GM20000 (cell line): Measurements from ENCODE around the gene TVP23A.

Experiments used
- DNase-seq: peaks from one replicate; pipeline ENCODE4 v3.0.0; 2012; ENCODE audit warnings: low spot score
- TF ChIP-seq, protein P1 (sequence below): IDR thresholded peaks from 2 replicates; pipeline ENCODE4 v1.5.1; 2012; ENCODE audit warnings: mild to moderate bottlenecking, control low read depth; ENCODE audit errors: extremely low read depth, missing control alignments

Gene TVP23A

DNA sequence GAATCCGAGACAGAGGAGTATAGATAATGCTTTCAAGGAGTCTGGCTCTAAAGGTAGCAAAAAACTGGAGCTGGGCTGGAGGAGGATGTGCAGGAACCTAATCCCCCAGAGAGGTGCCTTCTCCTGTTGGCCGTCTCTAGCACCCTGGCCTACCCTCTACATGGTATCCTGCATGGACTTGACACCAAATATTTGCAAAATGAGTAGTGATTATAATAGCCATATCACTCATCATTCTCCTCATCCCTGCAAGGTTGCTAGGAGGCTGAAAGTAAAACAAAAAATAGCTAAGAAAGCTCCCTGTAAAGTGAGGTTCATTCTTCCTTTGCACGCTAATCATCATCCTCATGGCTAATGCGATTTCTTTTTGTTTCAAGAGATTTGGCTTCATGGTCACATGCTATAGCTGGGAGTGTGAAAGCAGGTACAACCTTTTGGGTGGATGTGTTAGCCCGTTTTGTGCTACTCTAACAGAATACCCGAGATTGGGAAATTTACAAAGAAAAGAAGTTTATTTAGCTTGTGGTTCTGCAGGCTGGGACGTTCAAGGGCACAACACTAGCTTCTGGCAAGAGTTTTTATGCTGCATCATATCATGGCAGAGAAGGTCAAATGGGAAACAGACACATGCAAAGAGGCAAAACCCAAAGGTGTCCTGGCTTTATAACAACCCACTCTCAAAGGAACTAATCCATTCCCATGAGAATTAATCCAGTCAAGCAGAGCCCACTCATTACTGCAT lies 31.3 kb upstream of the TVP23A start:
- TF ChIP-seq, protein P1, sequence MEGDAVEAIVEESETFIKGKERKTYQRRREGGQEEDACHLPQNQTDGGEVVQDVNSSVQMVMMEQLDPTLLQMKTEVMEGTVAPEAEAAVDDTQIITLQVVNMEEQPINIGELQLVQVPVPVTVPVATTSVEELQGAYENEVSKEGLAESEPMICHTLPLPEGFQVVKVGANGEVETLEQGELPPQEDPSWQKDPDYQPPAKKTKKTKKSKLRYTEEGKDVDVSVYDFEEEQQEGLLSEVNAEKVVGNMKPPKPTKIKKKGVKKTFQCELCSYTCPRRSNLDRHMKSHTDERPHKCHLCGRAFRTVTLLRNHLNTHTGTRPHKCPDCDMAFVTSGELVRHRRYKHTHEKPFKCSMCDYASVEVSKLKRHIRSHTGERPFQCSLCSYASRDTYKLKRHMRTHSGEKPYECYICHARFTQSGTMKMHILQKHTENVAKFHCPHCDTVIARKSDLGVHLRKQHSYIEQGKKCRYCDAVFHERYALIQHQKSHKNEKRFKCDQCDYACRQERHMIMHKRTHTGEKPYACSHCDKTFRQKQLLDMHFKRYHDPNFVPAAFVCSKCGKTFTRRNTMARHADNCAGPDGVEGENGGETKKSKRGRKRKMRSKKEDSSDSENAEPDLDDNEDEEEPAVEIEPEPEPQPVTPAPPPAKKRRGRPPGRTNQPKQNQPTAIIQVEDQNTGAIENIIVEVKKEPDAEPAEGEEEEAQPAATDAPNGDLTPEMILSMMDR: no peak
- DNase-seq: no peak

- no peak for DNase-seq
- TF ChIP-seq, protein P1: no peak
These were observed 28.6 kb upstream of the TVP23A start for GRCh38 chr16:10847176-10847575.

- no peak for DNase-seq
- TF ChIP-seq, protein P1: no peak
These were observed 27.8 kb upstream of the TVP23A start for GRCh38 chr16:10846213-10846998.

DNA sequence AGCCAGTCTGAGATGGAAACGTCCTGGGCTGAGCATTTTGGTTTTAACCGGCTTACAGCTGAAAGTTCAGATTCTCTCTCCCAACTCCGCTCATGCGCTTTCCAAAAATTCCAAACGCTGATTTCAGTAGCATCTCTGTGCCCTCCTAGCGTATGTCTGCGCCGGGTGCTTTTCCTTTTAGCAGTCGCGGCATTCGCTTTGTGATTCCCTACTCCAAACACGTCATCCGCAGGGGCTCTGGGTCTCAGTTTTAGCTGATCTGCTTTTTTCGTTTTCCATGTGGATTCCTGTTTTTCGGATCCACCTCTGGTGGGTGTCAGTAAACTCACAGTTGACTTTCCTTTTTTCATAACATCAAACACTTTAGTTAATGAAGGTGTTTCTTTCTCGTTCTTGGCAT lies 22.1 kb upstream of the TVP23A start:
- TF ChIP-seq, protein P1: no peak
- no peak for DNase-seq

DNA sequence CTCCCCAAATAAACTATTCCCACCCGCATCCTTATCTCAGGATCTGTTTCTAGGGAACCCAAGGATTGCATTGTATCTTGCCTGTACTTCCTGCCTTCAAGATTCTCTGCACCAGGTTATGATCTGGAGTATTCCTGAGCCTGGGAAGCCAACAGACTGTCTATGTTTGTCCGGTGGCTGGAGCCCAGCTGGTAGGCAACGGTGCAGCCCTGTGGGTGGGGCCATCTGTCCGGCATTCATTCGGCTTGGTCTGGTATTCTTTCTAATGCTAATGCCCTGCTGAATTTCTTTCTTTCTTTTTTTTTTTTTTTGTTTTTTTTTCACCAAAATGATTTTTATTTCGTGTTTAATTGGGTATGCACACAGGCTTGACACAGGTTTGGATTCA lies 20.7 kb upstream of the TVP23A start:
- TF ChIP-seq, protein P1: no peak

GRCh38 chr16:10838621-10839278 lies 20.2 kb upstream of the TVP23A start:
- no peak for DNase-seq
- TF ChIP-seq, protein P1: no peak

More for the DNA sequence above, 20.7 kb upstream of the TVP23A start:
- DNase-seq: no peak

GRCh38 chr16:10836174-10836853 lies 17.7 kb upstream of the TVP23A start:
- TF ChIP-seq, protein P1: no peak
- DNase-seq: no peak
